ENCODE results near the gene LRRC4C.
"Not testable (repeated sequence)": the region's sequence is repeated elsewhere in the genome, so short reads cannot be mapped to it uniquely, and the experiment has no call there.

LRRC4C gene

GRCh38 chr11:41019666-41020065 is 439.8 kb downstream of the LRRC4C start:
- DNase-seq (ENCODE audit: low spot score): not testable (repeated sequence)

DNA sequence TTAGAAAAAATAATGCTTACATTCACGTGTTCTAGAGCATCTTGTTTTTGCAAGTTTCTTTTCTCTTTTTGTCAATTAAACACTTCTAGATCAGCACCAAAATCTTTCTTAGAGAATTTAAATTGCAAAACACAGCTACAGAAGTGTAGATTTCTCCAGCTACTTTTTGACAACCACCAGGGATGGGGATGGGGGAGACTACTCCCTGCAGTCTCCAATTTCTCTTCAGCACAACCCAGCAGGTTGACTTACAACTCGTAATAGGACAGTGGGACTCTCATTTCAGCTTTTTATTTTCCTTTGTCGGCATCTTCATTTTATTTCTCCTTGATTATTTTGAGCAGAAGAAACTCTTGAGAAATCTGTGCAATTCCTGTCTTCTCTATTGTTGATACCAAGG is 441.2 kb downstream of the LRRC4C start:
- no peak for DNase-seq (ENCODE audit: low spot score)

- no peak for DNase-seq (ENCODE audit: low spot score)
Observed at GRCh38 chr11:41010361-41011050, 448.9 kb downstream of the LRRC4C start.

DNA sequence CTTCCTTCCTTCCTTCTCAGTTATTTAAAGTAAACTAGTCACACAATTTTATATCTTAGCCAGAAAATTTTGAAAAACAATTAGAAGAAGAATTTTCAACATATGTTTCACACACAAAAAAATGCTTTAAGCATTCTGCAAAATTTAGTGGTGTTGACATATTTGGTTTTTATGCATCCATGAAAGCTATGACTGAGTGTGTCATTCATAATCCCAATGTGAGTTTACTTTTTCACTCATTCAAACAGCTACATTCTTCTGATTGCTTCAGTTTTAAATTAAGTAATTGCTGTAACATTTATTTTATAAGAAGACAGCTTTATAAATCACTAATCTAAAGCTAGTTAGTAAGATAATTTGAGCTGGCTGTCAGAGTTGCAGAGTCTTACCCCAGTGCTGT is 453.5 kb downstream of the LRRC4C start:
- DNase-seq (ENCODE audit: low spot score): no peak

GRCh38 chr11:41003339-41004282 is 455.8 kb downstream of the LRRC4C start:
- no peak for DNase-seq (ENCODE audit: low spot score)

DNA sequence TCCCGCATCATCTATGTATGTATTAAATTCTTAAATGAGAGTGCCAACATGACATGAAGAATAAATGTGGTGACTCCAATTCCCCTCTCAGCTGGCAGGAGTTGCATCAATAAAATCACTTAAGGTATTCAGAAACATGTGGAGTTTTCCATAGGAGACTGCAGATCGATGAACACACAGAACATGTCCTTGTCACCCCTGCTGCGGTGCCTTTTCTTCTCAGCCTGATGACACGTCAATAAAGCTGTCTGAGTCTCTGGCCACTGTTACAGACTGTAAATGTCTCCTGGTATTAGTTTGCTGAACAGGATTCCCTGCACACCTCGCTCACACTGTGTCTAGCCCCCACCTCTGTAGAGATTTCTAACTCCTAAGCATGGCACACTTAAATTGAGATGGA is 460.5 kb downstream of the LRRC4C start:
- no peak for DNase-seq (ENCODE audit: low spot score)

DNA sequence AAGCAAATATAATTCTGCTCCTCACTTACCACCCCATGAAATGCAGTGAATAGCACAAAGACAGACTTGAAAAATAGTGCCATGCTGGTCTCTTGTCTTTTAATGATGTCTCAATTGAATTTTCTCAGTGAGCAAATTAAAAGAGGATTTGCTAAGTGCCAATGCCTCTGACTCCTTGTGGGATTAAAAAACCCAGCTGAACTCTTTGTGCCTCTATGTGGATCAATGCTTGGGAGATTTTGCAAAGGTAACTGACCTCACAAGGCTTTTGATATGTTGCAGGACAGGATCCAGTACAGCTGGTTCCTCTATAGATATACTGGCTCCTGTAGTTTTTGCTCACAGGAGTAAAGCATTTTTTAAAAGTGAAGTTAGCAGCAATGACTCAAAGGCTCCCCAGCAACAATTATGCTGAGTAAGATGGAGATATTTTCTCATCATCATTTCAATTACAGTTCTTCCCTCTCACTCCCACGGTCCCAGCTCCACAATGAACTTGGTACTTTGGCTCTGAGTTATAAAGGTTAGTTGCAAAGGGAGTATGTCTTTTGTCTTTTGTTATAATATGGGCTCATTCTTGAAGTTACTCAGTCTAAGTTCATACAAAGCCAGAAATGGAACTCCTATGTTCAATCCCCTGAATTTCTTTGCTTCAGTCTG is 471.5 kb downstream of the LRRC4C start:
- no peak for DNase-seq (ENCODE audit: low spot score)

GRCh38 chr11:40986320-40986719 is 473.1 kb downstream of the LRRC4C start:
- DNase-seq (ENCODE audit: low spot score): no peak

DNA sequence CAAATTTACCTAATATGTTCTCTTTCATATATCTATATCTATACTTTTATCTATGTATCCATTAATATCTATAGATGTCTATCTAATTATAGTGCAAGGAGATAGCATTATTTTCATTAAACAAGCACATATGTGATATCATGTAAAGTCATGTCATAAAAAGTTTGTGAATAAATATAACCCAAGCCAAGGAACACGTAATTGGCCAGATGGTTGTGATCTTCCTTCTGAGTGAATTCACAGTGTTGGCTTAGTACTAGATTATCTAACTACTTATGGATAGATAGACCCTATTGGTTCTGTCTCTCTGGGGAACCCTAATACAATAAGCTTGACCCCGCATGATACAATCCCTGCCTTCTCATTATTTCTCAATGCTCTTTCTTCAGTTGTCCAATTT is 484.4 kb downstream of the LRRC4C start:
- DNase-seq (ENCODE audit: low spot score): no peak

GRCh38 chr11:40974186-40974795 is 485.2 kb downstream of the LRRC4C start:
- no peak for DNase-seq (ENCODE audit: low spot score)

DNA sequence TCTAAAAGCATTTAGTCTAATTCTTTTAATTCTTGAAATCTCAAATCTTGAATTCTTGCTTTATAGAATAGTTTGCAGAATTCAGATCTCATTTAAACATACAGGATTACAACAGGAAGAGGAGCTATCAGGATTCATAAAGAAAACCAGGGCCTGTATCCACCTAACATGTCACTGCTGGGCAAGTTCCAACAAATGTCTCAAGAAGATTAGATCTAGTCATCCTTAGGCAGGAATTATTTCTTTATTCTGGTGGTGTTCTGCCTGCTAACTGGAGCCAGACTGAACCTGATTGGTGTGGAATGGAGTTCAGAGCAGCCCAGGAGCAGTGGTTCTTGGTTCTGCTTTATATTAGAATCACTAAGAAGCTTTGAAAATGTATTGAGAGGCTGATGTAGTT is 500.7 kb downstream of the LRRC4C start:
- DNase-seq (ENCODE audit: low spot score): no peak

GRCh38 chr11:40952479-40952878 is 507.0 kb downstream of the LRRC4C start:
- DNase-seq (ENCODE audit: low spot score): no peak

DNA sequence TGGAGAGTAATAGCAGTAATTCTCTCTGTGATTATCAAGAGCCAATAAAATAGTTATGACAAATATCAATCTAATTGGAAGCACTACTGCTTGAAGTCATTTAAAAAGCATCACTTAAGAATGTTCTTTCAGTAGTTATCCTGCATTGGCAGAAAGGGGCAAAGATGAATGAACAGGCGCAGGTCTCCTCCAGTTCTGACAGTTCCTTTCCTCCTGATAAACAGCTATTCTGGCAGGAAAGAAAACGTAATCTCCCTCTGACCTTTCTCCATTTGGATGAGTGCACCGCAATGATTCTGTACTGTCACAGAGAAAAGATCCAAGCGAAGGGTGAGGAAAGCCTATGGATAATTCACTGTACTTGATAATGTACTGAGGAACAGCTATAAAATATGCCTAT is 521.5 kb downstream of the LRRC4C start:
- DNase-seq (ENCODE audit: low spot score): no peak

GRCh38 chr11:40924915-40925314 is 534.5 kb downstream of the LRRC4C start:
- no peak for DNase-seq (ENCODE audit: low spot score)

DNA sequence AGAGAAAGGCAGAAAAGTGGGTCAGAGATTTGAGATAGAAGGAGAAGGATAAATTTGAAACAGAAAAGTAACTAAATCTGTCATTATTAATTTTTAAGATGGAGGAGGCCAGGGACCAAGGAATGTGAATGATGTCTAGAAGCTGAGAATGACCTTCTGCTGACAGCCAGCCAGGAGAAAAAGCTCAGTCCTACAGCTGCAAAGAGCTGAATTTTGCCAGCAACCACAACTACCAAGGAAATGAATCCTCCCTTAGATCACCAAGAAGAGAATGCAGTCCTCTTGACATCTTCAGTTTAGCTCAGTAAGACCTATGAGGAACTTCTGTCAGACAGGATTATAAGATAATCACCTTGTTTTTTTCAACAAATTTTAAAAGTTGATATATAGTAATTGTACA is 538.2 kb downstream of the LRRC4C start:
- no peak for DNase-seq (ENCODE audit: low spot score)

- DNase-seq (ENCODE audit: low spot score): not testable (repeated sequence)
Observed at GRCh38 chr11:40910774-40911173, 548.7 kb downstream of the LRRC4C start.

- DNase-seq (ENCODE audit: low spot score): no peak
Observed at GRCh38 chr11:40894501-40894900, 565.0 kb downstream of the LRRC4C start.

DNA sequence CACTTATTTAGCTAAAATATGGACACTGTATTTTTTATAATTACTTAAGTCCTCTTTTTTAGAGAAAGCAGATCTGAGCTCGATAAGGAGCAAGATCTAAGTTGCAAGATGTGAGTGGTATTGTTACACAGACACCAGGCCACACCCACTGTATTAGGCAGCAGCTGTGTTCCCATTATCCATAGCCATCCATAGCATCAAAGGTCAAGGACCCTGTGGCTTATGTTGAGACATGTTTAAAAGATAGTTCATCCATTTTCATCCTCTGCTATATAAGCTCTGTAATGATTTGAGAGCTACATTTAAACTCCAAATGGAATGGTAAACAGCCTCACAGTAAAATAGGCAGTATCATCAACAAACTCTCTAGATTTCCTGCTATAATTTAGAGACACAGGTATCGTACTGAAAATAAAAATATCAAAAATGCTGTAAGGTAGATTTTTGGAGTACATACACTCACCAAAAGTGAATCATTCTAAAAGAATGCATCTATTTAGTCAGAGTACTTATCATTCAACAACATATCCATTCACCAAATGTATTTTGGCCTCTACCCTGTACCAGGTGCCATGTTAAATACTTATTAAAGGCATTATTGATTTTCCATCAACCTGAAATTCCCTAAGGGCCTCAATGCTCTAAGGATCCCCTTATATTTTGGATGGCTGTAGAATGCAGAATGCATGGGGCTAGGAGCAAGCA is 574.0 kb downstream of the LRRC4C start:
- DNase-seq (ENCODE audit: low spot score): no peak

GRCh38 chr11:40882301-40882700 is 577.2 kb downstream of the LRRC4C start:
- no peak for DNase-seq (ENCODE audit: low spot score)

GRCh38 chr11:40879911-40880310 is 579.5 kb downstream of the LRRC4C start:
- no peak for DNase-seq (ENCODE audit: low spot score)

DNA sequence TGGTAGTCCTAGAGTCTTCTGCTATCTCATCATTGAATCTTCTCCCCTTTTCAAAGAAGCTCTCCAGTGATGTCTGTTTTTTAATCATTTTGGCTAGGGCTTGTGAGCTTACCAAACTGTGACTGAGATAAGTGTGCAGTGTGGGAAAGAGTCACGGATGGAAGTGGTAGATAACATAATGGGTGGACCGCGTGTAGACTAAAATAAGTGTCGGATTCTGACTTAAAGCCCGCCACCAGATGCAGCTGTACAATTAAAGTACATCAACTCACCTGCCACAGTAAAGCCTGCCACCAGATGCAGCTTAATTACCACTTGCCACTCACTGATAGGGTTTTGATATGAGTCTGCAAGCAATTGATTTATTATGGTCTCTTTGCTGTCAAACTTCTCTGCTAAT is 581.5 kb downstream of the LRRC4C start:
- DNase-seq (ENCODE audit: low spot score): no peak

DNA sequence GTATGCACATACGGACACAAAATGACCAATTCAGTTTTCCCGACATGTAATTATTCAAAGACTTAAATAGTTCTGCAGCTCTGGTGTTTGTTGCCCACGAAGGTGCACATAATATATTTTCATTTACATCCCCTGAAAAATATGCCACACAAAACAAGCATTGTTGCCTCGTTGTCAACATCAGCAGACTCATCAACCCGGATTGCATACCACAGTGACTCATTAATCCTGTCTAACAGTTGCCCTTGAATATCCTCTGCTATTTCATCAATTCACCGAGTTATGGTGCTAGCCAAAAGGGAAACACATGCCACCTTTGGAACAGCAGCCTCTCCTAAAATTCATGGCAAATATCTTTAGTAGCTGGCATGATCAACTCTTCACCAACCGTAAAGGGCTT is 582.2 kb downstream of the LRRC4C start:
- no peak for DNase-seq (ENCODE audit: low spot score)

All from HuH-7.5 (cell line).